K562 (cell line): ENCODE data around the gene MIX23. TPM values are rescaled to one million over a fixed set of nuclear protein-coding genes. Genes with fewer than 3 reads are reported as not detected.

Source experiments
- ATAC-seq: fragments of 200-7000 bp; cut with Tn5 transposase; 3 replicates; pipeline ENCODE4 v1.9.1; 2020; ENCODE audit warnings: moderate library complexity
- BruUV-seq: library from RNA; stranded (reverse); fragments of 400-500 nt; replicated peaks from 2 replicates; lab custom pipeline; 2021; lab: Mats Ljungman, UMichigan
- CTCF ChIA-PET: fragments of 300-600 bp; formaldehyde crosslinking; extraction: SDS; loops from one replicate; lab custom pipeline; 2021; ENCODE audit warnings: low intra/inter-chr PET ratio; lab: Yijun Ruan, JAX
- POLR2A ChIA-PET: fragments of 300-600, 350-650 bp; sonication (Branson Sonifier 250); formaldehyde crosslinking; extraction: SDS; loops from one replicate; lab custom pipeline; 2021; ENCODE audit warnings: antibody characterized with exemption, inconsistent platforms; lab: Yijun Ruan, JAX
- DNase-seq, 4 experiments: peaks; one replicate each; pipeline versions ENCODE4 v3.0.0 to v3.0.0-alpha.2; 2011 to 2018; ENCODE audit warnings: low spot score in 3 of 4, mixed read lengths in 3 of 4; ENCODE audit errors: extremely low read depth in 1 of 4
- FAIRE-seq: peaks from 2 replicates; lab custom pipeline; 2011; peaks lifted over from hg19 to GRCh38; lab: Jason Lieb, UNC
- H2AFZ ChIP-seq: 2 replicates; pipeline ENCODE4 v1.6.0; 2011; ENCODE audit warnings: low read depth, low read length, control low read depth, inconsistent platforms
- H3K27ac ChIP-seq: fragments of 200-600 bp; 3 replicates; pipeline ENCODE4 v1.8.0; 2011; ENCODE audit warnings: low read depth, mild to moderate bottlenecking, control low read depth, inconsistent platforms, low read length, moderate library complexity, mixed read lengths; ENCODE audit errors: extremely low read depth
- H3K27me3 ChIP-seq, 2 experiments: fragments of 300-600 bp in 1 of 2; 2 replicates in 1 of 2; 3 replicates in 1 of 2; pipeline versions ENCODE4 v1.6.0 to v1.8.0; 2011; ENCODE audit warnings: inconsistent platforms in 2 of 2, low read length in 2 of 2, mild to moderate bottlenecking in 1 of 2, mixed read lengths in 1 of 2, moderate library complexity in 1 of 2; ENCODE audit not compliant: control insufficient read depth in 2 of 2, insufficient read depth in 2 of 2
- H3K36me3 ChIP-seq: fragments of 300-600 bp; 3 replicates; pipeline ENCODE4 v1.8.0; 2011; ENCODE audit warnings: mild to moderate bottlenecking, low read length, inconsistent platforms; ENCODE audit not compliant: control insufficient read depth, insufficient read depth
- H3K4me1 ChIP-seq, 2 experiments: fragments of 200-600 bp in 1 of 2; replicated peaks in 1 of 2; 2 replicates in 1 of 2; 3 replicates in 1 of 2; pipeline versions ENCODE4 v1.5.1 to v1.8.0; 2011; ENCODE audit warnings: inconsistent platforms in 2 of 2, low read length in 2 of 2, mild to moderate bottlenecking in 1 of 2, mixed read lengths in 1 of 2, moderate library complexity in 1 of 2; ENCODE audit not compliant: control insufficient read depth in 2 of 2, insufficient read depth in 2 of 2
- H3K4me2 ChIP-seq: 2 replicates; pipeline ENCODE4 v1.6.1; 2011; ENCODE audit warnings: low read length, control low read depth, inconsistent platforms, mixed read lengths; ENCODE audit not compliant: insufficient read depth
- H3K4me3 ChIP-seq: fragments of 200-600 bp; sonication (generic), shearing (Covaris generic); 2 replicates; pipeline ENCODE4 v1.5.1; 2016; ENCODE audit warnings: control low read depth, inconsistent platforms
- H3K79me2 ChIP-seq: fragments of 200-600 bp; 3 replicates; pipeline ENCODE4 v1.8.0; 2011; ENCODE audit warnings: low read length, inconsistent platforms; ENCODE audit not compliant: control insufficient read depth, insufficient read depth
- H3K9ac ChIP-seq, 2 experiments: 2 replicates each; pipeline versions ENCODE4 v1.6.0 to v1.6.1; 2011; ENCODE audit warnings: low read depth in 2 of 2, low read length in 2 of 2, control low read depth in 1 of 2, inconsistent platforms in 1 of 2, mild to moderate bottlenecking in 1 of 2, mixed read lengths in 1 of 2; ENCODE audit not compliant: insufficient read depth in 1 of 2
- H3K9me1 ChIP-seq: one replicate; pipeline ENCODE4 v1.6.0; 2011; ENCODE audit warnings: inconsistent platforms, mild to moderate bottlenecking, low read length, moderate library complexity; ENCODE audit not compliant: control insufficient read depth, insufficient read depth
- H3K9me3 ChIP-seq: replicated peaks from 2 replicates; pipeline ENCODE4 v1.5.1; 2011; ENCODE audit warnings: low read depth, low read length, inconsistent platforms; ENCODE audit not compliant: control insufficient read depth, insufficient read depth
- H4K20me1 ChIP-seq: replicated peaks from 2 replicates; pipeline ENCODE4 v1.6.1; 2011; ENCODE audit warnings: low read length, inconsistent platforms, mixed read lengths; ENCODE audit not compliant: control insufficient read depth, insufficient read depth
- CHAMP1 ChIP-seq: fragments of 450-650 bp; IDR thresholded peaks from 2 replicates; pipeline ENCODE4 v1.6.1; 2016; ENCODE audit warnings: mild to moderate bottlenecking
- GATA2 ChIP-seq: sonication (generic); formaldehyde crosslinking; IDR thresholded peaks from 2 replicates; pipeline ENCODE4 v1.4.0; 2020; ENCODE audit warnings: mild to moderate bottlenecking, missing genetic modification reagents
- GMEB1 ChIP-seq: fragments of 250-450 bp; sonication (Bioruptor Pico); IDR thresholded peaks from 2 replicates; pipeline ENCODE4 v1.4.0; 2020; ENCODE audit warnings: mild to moderate bottlenecking
- NFIX ChIP-seq: fragments of 250-450 bp; sonication (Bioruptor Pico); IDR thresholded peaks from 2 replicates; pipeline ENCODE4 v1.4.0; 2020; ENCODE audit warnings: low read depth, mild to moderate bottlenecking, moderate library complexity
- NONO ChIP-seq, 2 experiments: fragments of 200-400 bp in 1 of 2; fragments of 450-650 bp in 1 of 2; formaldehyde crosslinking in 1 of 2; IDR thresholded peaks; 2 replicates each; pipeline ENCODE4 v1.6.1; 2017; ENCODE audit warnings: low read depth in 2 of 2, mild to moderate bottlenecking in 2 of 2, moderate library complexity in 2 of 2, low read length in 1 of 2
- SMARCA5 ChIP-seq: fragments of 450-650 bp; IDR thresholded peaks from 2 replicates; pipeline ENCODE4 v1.6.1; 2016
- TAF9B ChIP-seq: fragments of 450-650 bp; IDR thresholded peaks from 2 replicates; pipeline ENCODE4 v1.6.1; 2018; ENCODE audit warnings: mild to moderate bottlenecking; ENCODE audit not compliant: partially characterized antibody
- TCF7L2 ChIP-seq: fragments of 150-350 bp; IDR thresholded peaks from 2 replicates; pipeline ENCODE4 v1.6.1; 2016; ENCODE audit warnings: low read depth, mild to moderate bottlenecking, low read length, moderate library complexity
- THRAP3 ChIP-seq: fragments of 450-650 bp; IDR thresholded peaks from 2 replicates; pipeline ENCODE4 v1.6.1; 2016; ENCODE audit warnings: mild to moderate bottlenecking, inconsistent platforms, borderline replicate concordance
- YBX1 ChIP-seq: fragments of 450-650 bp; IDR thresholded peaks from 2 replicates; pipeline ENCODE4 v1.7.1; 2016; ENCODE audit warnings: mild to moderate bottlenecking
- ZBTB43 ChIP-seq: sonication (generic); formaldehyde crosslinking; IDR thresholded peaks from 2 replicates; pipeline ENCODE4 v1.8.0; 2023; ENCODE audit warnings: mild to moderate bottlenecking, missing genetic modification reagents
- ZNF395 ChIP-seq: fragments of 200-800 bp; sonication (Bioruptor generic); IDR thresholded peaks from 2 replicates; pipeline ENCODE4 v1.6.1; 2017; ENCODE audit warnings: missing genetic modification characterization, missing compliant biosample characterization
- ZNF785 ChIP-seq: fragments of 250-450 bp; sonication (Bioruptor Pico); IDR thresholded peaks from 2 replicates; pipeline ENCODE4 v1.4.0; 2020; ENCODE audit warnings: mild to moderate bottlenecking
- WGBS: fragments of 100-300 bp; shearing (Covaris generic); methylation state at CpG from one replicate; pipeline ENCODE4 v1.1.6; 2016; ENCODE audit warnings: low coverage, mixed read lengths; ENCODE audit not compliant: insufficient coverage; ENCODE audit errors: missing lambda C conversion rate; 5-methylcytosine and 5-hydroxymethylcytosine counted together
- in situ Hi-C: fragments of 300-500 bp; cut with MboI; formaldehyde crosslinking; loops from 4 replicates; pipeline ENCODE4 v1.15.0; 2018; ENCODE audit warnings: inconsistent platforms, mixed read lengths
- intact Hi-C: fragments of 100-400 bp; cut with micrococcal nuclease; formaldehyde crosslinking; loops from 2 replicates; pipeline ENCODE4 v1.14.2; 2022
- polyA plus RNA-seq, 8 experiments: library from polyadenylated mRNA; depleted of rRNA in 4 of 8; stranded (reverse) in 5 of 8; unstranded in 3 of 8; fragments of >200 nt; fragmentation: Nextera tagmentation in 2 of 8; fragmentation: Illumina TruSeq in 1 of 8; extraction: Ambion mirVana in 2 of 8; extraction: Trizol in 1 of 8; gene quantifications; 2 replicates each; pipeline versions ENCODE4 v1.2.1 to v1.2.3, GENCODE V29; 2011 to 2014; ENCODE audit warnings: inconsistent platforms in 1 of 8, missing spikeins in 1 of 8
- total RNA-seq, 7 experiments: library from RNA; depleted of rRNA in 6 of 7; stranded (reverse); fragments of >200 nt in 6 of 7; fragmentation: Illumina TruSeq in 2 of 7; extraction: Trizol in 2 of 7; gene quantifications; 2 replicates each; pipeline versions ENCODE4 v1.2.1 to v1.2.3, GENCODE V29; 2011 to 2021; ENCODE audit warnings: low replicate concordance in 1 of 7

The MIX23 gene
- total and polyA plus RNA-seq, 9 of the 15 experiments (the other 6 are each of a cell fraction or from before 2014, with no cell fraction given) = 45.5 to 185 (median 106) TPM

GRCh38 chr3:122389892-122390291 is 6.9 kb upstream of the MIX23 start:
- intact Hi-C loops = loop anchor here (5.0 kb wide), 1 partner anchor 172 kb away; the partner anchor contains the start of genes DTX3L and PARP9
- POLR2A ChIA-PET = interaction anchor here (0.7 kb wide), 1 partner anchor 236 kb away, joined by 3 read pairs; no protein-coding TSS in a partner anchor
- TF ChIP-seq THRAP3 (no peak), GATA2 (CRISPR knock-in tag) (no peak), ZBTB43 (CRISPR knock-in tag) (no peak), ZNF785 (no peak), ZNF395 (CRISPR knock-in tag) (no peak), NFIX (CRISPR knock-in tag) (no peak), NONO (IDR thresholded peaks at IDR 0.05; ENCODE audit: low read depth in 2 of 2, low read length in 1 of 2) (no peak), YBX1 (no peak), TCF7L2 (no peak), SMARCA5 (no peak), CHAMP1 (no peak), GMEB1 (CRISPR knock-in tag) (no peak), TAF9B (no peak)

More at GRCh38 chr3:122389892-122390291, 6.9 kb upstream of the MIX23 start:
- 84% methylated on average over 4 of the region's 4 CpGs for WGBS
- H4K20me1 ChIP-seq = 0 out of 2 replicates have a peak, but pooled peaks cover 5% of the 10 kb centered on the region
- FAIRE-seq (no peak), ATAC-seq (no peak), DNase-seq (no peak)
- no peak overlapping the region for H3K9ac ChIP-seq
- no peaks in the 10 kb centered on the region for H3K9me3 ChIP-seq
- in situ Hi-C loops = loop anchor here (10.0 kb wide), 1 partner anchor 295 kb away; the partner anchor contains the start of gene PARP14
- no peaks in the 10 kb centered on the region for H3K9me1 ChIP-seq
- no peak overlapping the region for H2AFZ ChIP-seq
- CTCF ChIA-PET = no interaction called here
- H3K27me3 ChIP-seq = no peaks in the 10 kb centered on the region
- H3K36me3 ChIP-seq = peaks cover 44% of the 10 kb centered on the region
- no peak overlapping the region for H3K27ac ChIP-seq
- peaks cover 77% of the 10 kb centered on the region for H3K79me2 ChIP-seq
- no peak overlapping the region for H3K4me3 ChIP-seq
- BruUV-seq = no TSS peak
- H3K4me2 ChIP-seq = peak overlapping the region; percentile 32; the same call in 1 of the 2 replicates
- H3K4me1 ChIP-seq = peaks cover 0 to 6% of the 10 kb centered on the region in 2 experiments; a peak in 2 of 5 replicates
